Activated CD4-positive, alpha-beta memory T cell treated with anti-CD3 and anti-CD28 coated beads for 36 hours (primary cell): ENCODE results near the gene RSU1. TPM values are rescaled to one million over a fixed set of nuclear protein-coding genes. Genes with fewer than 3 reads are reported as not detected.
A peak's percentile ranks its signal among the peaks of the same experiment; 100 is the strongest.

Experiments
- CTCF ChIA-PET: fragments of 350-600 bp; sonication (Branson Sonifier 250); formaldehyde crosslinking; loops from one replicate; lab custom pipeline; 2021; ENCODE audit warnings: antibody characterized with exemption, inconsistent platforms; lab: Charles Lee
- POLR2A ChIA-PET: fragments of 350-600 bp; sonication (Branson Sonifier 250); formaldehyde crosslinking; loops from one replicate; lab custom pipeline; 2021; ENCODE audit warnings: antibody characterized with exemption; lab: Charles Lee
- DNase-seq: peaks from one replicate; pipeline ENCODE4 v3.0.0-alpha.2; 2020
- H3K27ac Mint-ChIP-seq: one replicate; pipeline ENCODE4 v1.8.0; 2021; ENCODE audit warnings: mixed read lengths
- H3K27me3 Mint-ChIP-seq: one replicate; pipeline ENCODE4 v1.8.0; 2021; ENCODE audit warnings: mixed read lengths
- H3K36me3 Mint-ChIP-seq: one replicate; pipeline ENCODE4 v1.8.0; 2021; ENCODE audit warnings: mixed read lengths
- H3K4me1 Mint-ChIP-seq: one replicate; pipeline ENCODE4 v1.8.0; 2021; ENCODE audit warnings: low read depth, mixed read lengths
- H3K4me3 Mint-ChIP-seq: one replicate; pipeline ENCODE4 v1.8.0; 2021; ENCODE audit warnings: mild to moderate bottlenecking, mixed read lengths
- H3K9me3 Mint-ChIP-seq: one replicate; pipeline ENCODE4 v1.8.0; 2021; ENCODE audit warnings: mixed read lengths
- intact Hi-C: fragments of 100-400 bp; cut with micrococcal nuclease; formaldehyde crosslinking; loops from one replicate; pipeline ENCODE4 v1.15.1; 2023
- total RNA-seq, 2 experiments: library from RNA; stranded (reverse); gene quantifications; one replicate each; pipeline ENCODE4 v1.2.3, GENCODE V29; 2021

RSU1 gene
- 10 to 100 TPM; 60.6 to 61.9 TPM for total RNA-seq

- intact Hi-C loops, result loop anchor here (1.0 to 5.0 kb wide), 12 partner anchors 30 to 1833 kb away; partner anchors contain the start of genes MINDY3, NMT2, NSUN6 and PTER
- DNase-seq, result peak; percentile 100
- Mint-ChIP-seq H3K27me3 (peaks cover 1% of the 10 kb centered on the region), H3K4me3 (peak within 1 kb of the TSS; percentile 91), H3K9me3 (peaks cover 10% of the 10 kb centered on the region), H3K4me1 (peaks cover 28% of the 10 kb centered on the region), H3K27ac (peak within 1 kb of the TSS; percentile 90), H3K36me3 (peaks cover 18% of the 10 kb centered on the region)
- CTCF ChIA-PET, result interaction anchor here (0.6 to 1.5 kb wide), 12 partner anchors 8 to 915 kb away, joined by 3 to 10 read pairs (median 4); no protein-coding TSS in a partner anchor
- POLR2A ChIA-PET, result interaction anchor here (0.7 to 1.8 kb wide), 8 partner anchors 9 to 828 kb away, joined by 3 to 5 read pairs (median 4); no protein-coding TSS in a partner anchor
Observed at GRCh38 chr10:16817125-16818019, at the start of gene RSU1. TSS of gene RSU1 (minus strand) at chr10:16817424. CDS start at chr10:16817081, 343 bp downstream.

- Mint-ChIP-seq H3K4me3 (no peak overlapping the region), H3K27ac (no peak overlapping the region), H3K36me3 (no peaks in the 10 kb centered on the region), H3K9me3 (no peaks in the 10 kb centered on the region), H3K27me3 (no peaks in the 10 kb centered on the region), H3K4me1 (no peaks in the 10 kb centered on the region)
- no peak for DNase-seq
- POLR2A ChIA-PET, result no interaction called here
- intact Hi-C loops, result no loop called here
- CTCF ChIA-PET, result no interaction called here
Observed at GRCh38 chr10:16866541-16867275, 49.5 kb upstream of the RSU1 start.

- Mint-ChIP-seq H3K27me3 (no peaks in the 10 kb centered on the region), H3K4me3 (no peak overlapping the region), H3K9me3 (peaks cover 2% of the 10 kb centered on the region), H3K36me3 (no peaks in the 10 kb centered on the region), H3K4me1 (no peaks in the 10 kb centered on the region), H3K27ac (no peak overlapping the region)
- CTCF ChIA-PET, result no interaction called here
- no peak for DNase-seq
- POLR2A ChIA-PET, result interaction anchor here (0.5 kb wide), 1 partner anchor 180 kb away, joined by 3 read pairs; no protein-coding TSS in a partner anchor
- intact Hi-C loops, result no loop called here
Observed at GRCh38 chr10:16865766-16866165, 48.5 kb upstream of the RSU1 start.

- no peak for DNase-seq
- no peaks in the 10 kb centered on the region for H3K4me1 Mint-ChIP-seq
- no peak overlapping the region for H3K27ac Mint-ChIP-seq
- H3K4me3 Mint-ChIP-seq, result no peak overlapping the region
- ChIA-PET POLR2A (interaction anchor here (1.2 kb wide), 1 partner anchor 46 kb away, joined by 3 read pairs; the partner anchor contains the start of gene RSU1), CTCF (interaction anchor here (0.7 kb wide), 1 partner anchor 15 kb away, joined by 3 read pairs; no protein-coding TSS in a partner anchor)
- peaks cover 5% of the 10 kb centered on the region for H3K9me3 Mint-ChIP-seq
- H3K27me3 Mint-ChIP-seq, result no peaks in the 10 kb centered on the region
- H3K36me3 Mint-ChIP-seq, result no peaks in the 10 kb centered on the region
- intact Hi-C loops, result no loop called here
Observed at GRCh38 chr10:16863766-16864165, 46.5 kb upstream of the RSU1 start.

GRCh38 chr10:16857419-16857818, 40.2 kb upstream of the RSU1 start:
- Mint-ChIP-seq H3K27me3 (no peaks in the 10 kb centered on the region), H3K4me1 (no peaks in the 10 kb centered on the region), H3K27ac (no peak overlapping the region), H3K9me3 (peaks cover 5% of the 10 kb centered on the region), H3K4me3 (no peak overlapping the region), H3K36me3 (no peaks in the 10 kb centered on the region)
- CTCF ChIA-PET, result interaction anchor here (1.5 kb wide), 1 partner anchor 15 kb away, joined by 6 read pairs; no protein-coding TSS in a partner anchor
- intact Hi-C loops, result no loop called here
- no peak for DNase-seq
- POLR2A ChIA-PET, result no interaction called here

GRCh38 chr10:16856567-16856966, 39.3 kb upstream of the RSU1 start:
- intact Hi-C loops, result no loop called here
- POLR2A ChIA-PET, result no interaction called here
- CTCF ChIA-PET, result interaction anchor here (1.5 to 2.0 kb wide), 2 partner anchors 14 to 401 kb away, joined by 6 to 7 read pairs; no protein-coding TSS in a partner anchor
- no peak overlapping the region for H3K27ac Mint-ChIP-seq
- H3K27me3 Mint-ChIP-seq, result no peaks in the 10 kb centered on the region
- H3K4me1 Mint-ChIP-seq, result no peaks in the 10 kb centered on the region
- H3K4me3 Mint-ChIP-seq, result no peak overlapping the region
- no peaks in the 10 kb centered on the region for H3K36me3 Mint-ChIP-seq
- H3K9me3 Mint-ChIP-seq, result peaks cover 5% of the 10 kb centered on the region
- DNase-seq, result no peak

- ChIA-PET POLR2A (no interaction called here), CTCF (interaction anchor here (1.0 to 2.0 kb wide), 3 partner anchors 13 to 401 kb away, joined by 5 to 7 read pairs (median 6); no protein-coding TSS in a partner anchor)
- intact Hi-C loops, result no loop called here
- no peak overlapping the region for H3K27ac Mint-ChIP-seq
- H3K4me3 Mint-ChIP-seq, result no peak overlapping the region
- H3K4me1 Mint-ChIP-seq, result no peaks in the 10 kb centered on the region
- H3K36me3 Mint-ChIP-seq, result no peaks in the 10 kb centered on the region
- no peak for DNase-seq
- peaks cover 5% of the 10 kb centered on the region for H3K9me3 Mint-ChIP-seq
- H3K27me3 Mint-ChIP-seq, result no peaks in the 10 kb centered on the region
Observed at GRCh38 chr10:16856092-16856491, 38.9 kb upstream of the RSU1 start.

- Mint-ChIP-seq H3K27me3 (no peaks in the 10 kb centered on the region), H3K9me3 (no peaks in the 10 kb centered on the region), H3K27ac (no peak overlapping the region), H3K4me3 (no peak overlapping the region), H3K36me3 (no peaks in the 10 kb centered on the region), H3K4me1 (no peaks in the 10 kb centered on the region)
- CTCF ChIA-PET, result interaction anchor here (1.6 to 2.0 kb wide), 2 partner anchors 390 to 403 kb away, joined by 3 to 7 read pairs; no protein-coding TSS in a partner anchor
- POLR2A ChIA-PET, result no interaction called here
- no peak for DNase-seq
- intact Hi-C loops, result no loop called here
Observed at GRCh38 chr10:16854623-16855022, 37.4 kb upstream of the RSU1 start.

GRCh38 chr10:16853809-16854208, 36.6 kb upstream of the RSU1 start:
- ChIA-PET POLR2A (no interaction called here), CTCF (interaction anchor here (1.4 to 1.6 kb wide), 3 partner anchors 391 to 403 kb away, joined by 3 to 9 read pairs (median 3); no protein-coding TSS in a partner anchor)
- no peaks in the 10 kb centered on the region for H3K36me3 Mint-ChIP-seq
- DNase-seq, result no peak
- H3K4me1 Mint-ChIP-seq, result no peaks in the 10 kb centered on the region
- H3K27me3 Mint-ChIP-seq, result no peaks in the 10 kb centered on the region
- intact Hi-C loops, result no loop called here
- no peaks in the 10 kb centered on the region for H3K9me3 Mint-ChIP-seq
- no peak overlapping the region for H3K4me3 Mint-ChIP-seq
- no peak overlapping the region for H3K27ac Mint-ChIP-seq

- no peaks in the 10 kb centered on the region for H3K9me3 Mint-ChIP-seq
- POLR2A ChIA-PET, result no interaction called here
- no peaks in the 10 kb centered on the region for H3K27me3 Mint-ChIP-seq
- no peaks in the 10 kb centered on the region for H3K4me1 Mint-ChIP-seq
- CTCF ChIA-PET, result interaction anchor here (0.7 to 1.4 kb wide), 7 partner anchors 9 to 415 kb away, joined by 3 to 9 read pairs (median 3); no protein-coding TSS in a partner anchor
- no peak overlapping the region for H3K4me3 Mint-ChIP-seq
- no peaks in the 10 kb centered on the region for H3K36me3 Mint-ChIP-seq
- H3K27ac Mint-ChIP-seq, result no peak overlapping the region
- intact Hi-C loops, result no loop called here
- DNase-seq, result no peak
Observed at GRCh38 chr10:16853201-16853600, 36.0 kb upstream of the RSU1 start.

- Mint-ChIP-seq H3K27me3 (no peaks in the 10 kb centered on the region), H3K27ac (no peak overlapping the region), H3K4me1 (no peaks in the 10 kb centered on the region), H3K36me3 (no peaks in the 10 kb centered on the region), H3K9me3 (no peaks in the 10 kb centered on the region), H3K4me3 (no peak overlapping the region)
- ChIA-PET POLR2A (no interaction called here), CTCF (interaction anchor here (0.7 to 1.4 kb wide), 7 partner anchors 8 to 415 kb away, joined by 3 to 9 read pairs (median 3); no protein-coding TSS in a partner anchor)
- no peak for DNase-seq
- intact Hi-C loops, result no loop called here
Observed at GRCh38 chr10:16852624-16853023, 35.4 kb upstream of the RSU1 start.
